ENCODE data around the gene TTC31.

Gene TTC31

DNA sequence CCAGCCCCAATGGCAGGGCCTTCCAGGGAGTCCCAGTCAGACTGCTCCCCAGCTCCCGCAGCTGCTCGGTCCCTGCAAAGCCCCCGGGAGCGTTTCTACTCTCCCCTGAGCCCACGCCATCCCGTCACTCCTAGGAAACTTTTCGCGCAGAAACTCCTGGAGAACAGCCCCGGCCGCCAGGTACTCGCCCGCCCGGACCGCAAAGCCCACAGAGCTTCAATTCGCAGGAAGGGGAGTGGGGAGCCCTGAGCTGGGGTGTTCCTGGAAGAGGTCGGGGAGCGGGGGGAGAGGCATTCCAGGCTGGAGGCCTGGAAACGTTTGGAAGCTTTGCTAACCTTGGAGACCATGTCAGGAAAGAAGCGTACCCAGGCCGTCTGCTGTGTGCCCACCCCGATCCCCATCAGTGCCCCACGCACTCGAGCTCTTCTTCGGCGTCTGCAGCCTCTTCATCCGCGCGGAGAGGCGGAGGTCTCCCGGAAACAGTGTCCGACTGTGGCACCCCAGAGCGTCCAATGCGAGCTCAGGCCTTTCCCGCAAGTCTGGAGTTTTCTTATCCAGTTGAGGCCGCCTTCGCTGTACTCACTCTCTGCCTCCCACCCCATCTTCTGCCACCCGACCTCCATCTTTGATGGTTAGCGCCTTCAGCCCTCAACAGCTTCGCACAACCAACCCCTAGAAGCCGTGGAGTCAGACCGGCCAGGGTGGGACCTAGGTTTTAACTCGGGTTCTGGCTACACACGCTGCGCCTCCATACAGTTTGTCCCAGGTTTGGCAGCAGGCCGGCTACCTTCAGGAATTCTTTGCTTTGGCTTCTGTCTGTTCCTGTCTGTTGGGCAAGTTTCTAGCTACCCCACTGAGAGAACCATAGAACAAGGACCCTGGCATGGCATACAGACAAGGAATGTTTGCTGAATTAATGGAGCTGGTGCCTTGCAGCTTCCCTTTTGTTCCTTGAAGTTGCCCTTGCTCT lies 20.9 kb downstream of the TTC31 start:
- Histone ChIP-seq H3K36me3 (replicated peaks; ENCODE audit: low read depth, low read length) (peaks cover 13% of the 10 kb centered on the region), H4K20me1 (ENCODE audit: insufficient read depth, low read length) (no peaks in the 10 kb centered on the region), H3K27me3 (ENCODE audit: low read depth, low read length) (no peaks in the 10 kb centered on the region), H3K4me2 (ENCODE audit: low read length) (peak overlapping the region; percentile 72), H3K4me3 (ENCODE audit: low read length) (peak overlapping the region; percentile 77), H3K9ac (ENCODE audit: low read length) (peak overlapping the region; percentile 73), H3K27ac (ENCODE audit: low read length) (no peak overlapping the region), H3K9me3 (ENCODE audit: insufficient read depth, low read length) (no peaks in the 10 kb centered on the region), H2AFZ (ENCODE audit: low read depth, low read length) (0 out of 2 replicates have a peak overlapping the region, but pooled peaks have one; percentile 39), H3K79me2 (ENCODE audit: low read length) (peaks cover 11% of the 10 kb centered on the region), H3K4me1 (ENCODE audit: low read length) (peaks cover 22% of the 10 kb centered on the region)
- TF ChIP-seq, protein P1, sequence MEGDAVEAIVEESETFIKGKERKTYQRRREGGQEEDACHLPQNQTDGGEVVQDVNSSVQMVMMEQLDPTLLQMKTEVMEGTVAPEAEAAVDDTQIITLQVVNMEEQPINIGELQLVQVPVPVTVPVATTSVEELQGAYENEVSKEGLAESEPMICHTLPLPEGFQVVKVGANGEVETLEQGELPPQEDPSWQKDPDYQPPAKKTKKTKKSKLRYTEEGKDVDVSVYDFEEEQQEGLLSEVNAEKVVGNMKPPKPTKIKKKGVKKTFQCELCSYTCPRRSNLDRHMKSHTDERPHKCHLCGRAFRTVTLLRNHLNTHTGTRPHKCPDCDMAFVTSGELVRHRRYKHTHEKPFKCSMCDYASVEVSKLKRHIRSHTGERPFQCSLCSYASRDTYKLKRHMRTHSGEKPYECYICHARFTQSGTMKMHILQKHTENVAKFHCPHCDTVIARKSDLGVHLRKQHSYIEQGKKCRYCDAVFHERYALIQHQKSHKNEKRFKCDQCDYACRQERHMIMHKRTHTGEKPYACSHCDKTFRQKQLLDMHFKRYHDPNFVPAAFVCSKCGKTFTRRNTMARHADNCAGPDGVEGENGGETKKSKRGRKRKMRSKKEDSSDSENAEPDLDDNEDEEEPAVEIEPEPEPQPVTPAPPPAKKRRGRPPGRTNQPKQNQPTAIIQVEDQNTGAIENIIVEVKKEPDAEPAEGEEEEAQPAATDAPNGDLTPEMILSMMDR (IDR thresholded peaks at IDR 0.05; ENCODE audit: low read depth, low read length): no peak

DNA sequence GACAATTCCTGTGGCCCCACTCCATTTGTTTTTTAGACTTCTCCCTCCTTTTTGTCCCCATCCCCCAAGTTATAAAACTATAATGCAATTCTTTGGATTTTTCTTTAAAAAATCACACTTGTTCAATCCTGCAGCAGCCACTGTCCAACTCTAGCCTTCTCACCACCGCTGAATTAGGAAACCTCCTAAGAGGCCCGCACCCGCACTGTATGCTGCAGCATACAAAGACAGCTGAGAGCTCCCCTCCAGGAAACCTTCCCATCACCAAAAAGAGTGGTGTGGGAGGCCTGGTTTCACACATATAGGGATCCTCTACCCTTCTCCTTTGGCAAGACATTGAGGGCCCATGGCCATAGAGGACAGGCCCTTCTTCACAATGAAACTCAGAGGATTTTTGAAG lies 21.7 kb downstream of the TTC31 start:
- H3K4me1 ChIP-seq (ENCODE audit: low read length): peaks cover 29% of the 10 kb centered on the region
- H3K9me3 ChIP-seq (ENCODE audit: insufficient read depth, low read length): no peaks in the 10 kb centered on the region
- peaks cover 13% of the 10 kb centered on the region for H3K36me3 ChIP-seq (replicated peaks; ENCODE audit: low read depth, low read length)
- no peak overlapping the region for H3K9ac ChIP-seq (ENCODE audit: low read length)
- no peaks in the 10 kb centered on the region for H3K27me3 ChIP-seq (ENCODE audit: low read depth, low read length)
- H3K4me3 ChIP-seq (ENCODE audit: low read length): no peak overlapping the region
- no peak overlapping the region for H3K4me2 ChIP-seq (ENCODE audit: low read length)
- H3K79me2 ChIP-seq (ENCODE audit: low read length): peaks cover 11% of the 10 kb centered on the region
- TF ChIP-seq EZH2phosphoT487 (IDR thresholded peaks at IDR 0.05; ENCODE audit: low read depth): no peak
- TF ChIP-seq, protein P1 (IDR thresholded peaks at IDR 0.05; ENCODE audit: low read depth, low read length): no peak
- H2AFZ ChIP-seq (ENCODE audit: low read depth, low read length): no peak overlapping the region
- H3K27ac ChIP-seq (ENCODE audit: low read length): no peak overlapping the region
- no peaks in the 10 kb centered on the region for H4K20me1 ChIP-seq (ENCODE audit: insufficient read depth, low read length)

DNA sequence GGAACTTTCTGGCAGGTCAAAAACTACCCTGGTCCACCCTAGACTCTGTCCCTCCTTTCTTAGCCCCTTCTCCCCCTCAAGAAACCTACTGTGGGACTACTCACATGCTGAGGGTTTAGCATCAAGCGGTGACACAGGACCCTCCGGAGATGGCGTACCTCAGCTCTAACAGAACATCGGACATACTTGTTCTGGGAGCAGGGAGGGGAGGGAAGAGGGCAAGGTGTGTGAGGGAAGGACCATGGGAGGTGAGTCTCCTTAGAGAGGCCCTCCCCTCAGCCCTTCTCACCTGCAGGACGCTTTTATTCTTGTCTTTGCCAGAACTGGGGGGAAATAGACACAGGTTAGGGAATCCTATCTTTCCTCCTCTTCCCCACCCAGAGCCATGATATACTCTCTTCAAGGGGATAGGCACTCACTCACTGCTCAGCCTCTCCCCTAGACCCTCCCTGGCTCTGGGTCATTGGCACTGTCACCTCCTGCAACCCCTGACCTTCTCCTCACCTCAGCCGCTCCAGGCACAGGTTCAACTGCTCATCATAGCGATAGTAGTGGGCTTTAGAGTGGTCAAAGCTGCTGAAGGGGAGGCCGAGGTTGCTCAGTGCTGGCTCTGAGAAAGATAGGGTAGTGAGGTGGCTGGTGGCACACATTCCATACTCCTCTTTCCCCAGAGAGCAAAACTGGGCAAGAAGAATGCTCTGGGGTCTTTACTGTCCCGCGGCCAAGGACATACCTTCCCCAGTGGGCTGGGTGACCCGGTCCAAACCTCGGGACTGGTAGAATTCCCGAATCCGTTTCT lies 22.8 kb downstream of the TTC31 start:
- H3K4me1 ChIP-seq (ENCODE audit: low read length): peaks cover 32% of the 10 kb centered on the region
- no peaks in the 10 kb centered on the region for H4K20me1 ChIP-seq (ENCODE audit: insufficient read depth, low read length)
- H3K4me3 ChIP-seq (ENCODE audit: low read length): no peak overlapping the region
- H3K36me3 ChIP-seq (replicated peaks; ENCODE audit: low read depth, low read length): peaks cover 13% of the 10 kb centered on the region
- H3K27me3 ChIP-seq (ENCODE audit: low read depth, low read length): no peaks in the 10 kb centered on the region
- H3K79me2 ChIP-seq (ENCODE audit: low read length): peaks cover 11% of the 10 kb centered on the region
- H2AFZ ChIP-seq (ENCODE audit: low read depth, low read length): no peak overlapping the region
- peak overlapping the region; percentile 7; the same call in 1 of the 2 replicates for H3K4me2 ChIP-seq (ENCODE audit: low read length)
- H3K27ac ChIP-seq (ENCODE audit: low read length): no peak overlapping the region
- no peak overlapping the region for H3K9ac ChIP-seq (ENCODE audit: low read length)
- H3K9me3 ChIP-seq (ENCODE audit: insufficient read depth, low read length): no peaks in the 10 kb centered on the region
- TF ChIP-seq, protein P1 (IDR thresholded peaks at IDR 0.05; ENCODE audit: low read depth, low read length): no peak
- no peak for TF ChIP-seq EZH2phosphoT487 (IDR thresholded peaks at IDR 0.05; ENCODE audit: low read depth)

Data from OCI-LY3 (cell line).